ENCODE measurements around the gene DIAPH2. TPM values are rescaled to one million over a fixed set of nuclear protein-coding genes. Genes with fewer than 3 reads are reported as not detected.

Gene DIAPH2
- total RNA-seq, 1 donor from 2014 or later = 20.5 TPM

- POLR2A ChIA-PET = no interaction called here
- H3K27ac Mint-ChIP-seq = no peak overlapping the region
- H3K4me1 Mint-ChIP-seq = peaks cover 14% of the 10 kb centered on the region
- peaks cover 2% of the 10 kb centered on the region for H3K36me3 Mint-ChIP-seq (ENCODE audit: low read depth)
- ATAC-seq (ENCODE audit: low read depth) (no peak), DNase-seq (no peak)
- no peak overlapping the region for H3K4me3 Mint-ChIP-seq
- TF ChIP-seq CTCF (IDR thresholded peaks at IDR 0.05) = no peak
- no peaks in the 10 kb centered on the region for H3K9me3 Mint-ChIP-seq
- no peaks in the 10 kb centered on the region for H3K27me3 Mint-ChIP-seq
- intact Hi-C loops (cut with micrococcal nuclease) = no loop called here
- CTCF ChIA-PET = no interaction called here
These were observed 19.2 kb downstream of the DIAPH2 start for GRCh38 chrX:96703816-96704215.

GRCh38 chrX:96704629-96705028 is 20.0 kb downstream of the DIAPH2 start:
- ChIA-PET POLR2A (no interaction called here), CTCF (no interaction called here)
- peaks cover 14% of the 10 kb centered on the region for H3K4me1 Mint-ChIP-seq
- ATAC-seq (ENCODE audit: low read depth) (no peak), DNase-seq (no peak)
- H3K27me3 Mint-ChIP-seq = no peaks in the 10 kb centered on the region
- no peak overlapping the region for H3K27ac Mint-ChIP-seq
- no peak for TF ChIP-seq CTCF (IDR thresholded peaks at IDR 0.05)
- peaks cover 2% of the 10 kb centered on the region for H3K36me3 Mint-ChIP-seq (ENCODE audit: low read depth)
- H3K4me3 Mint-ChIP-seq = no peak overlapping the region
- intact Hi-C loops (cut with micrococcal nuclease) = no loop called here
- H3K9me3 Mint-ChIP-seq = no peaks in the 10 kb centered on the region

GRCh38 chrX:96705905-96706304 is 21.3 kb downstream of the DIAPH2 start:
- DNase-seq = no peak
- Mint-ChIP-seq H3K4me1 (peaks cover 14% of the 10 kb centered on the region), H3K27ac (no peak overlapping the region), H3K9me3 (no peaks in the 10 kb centered on the region), H3K4me3 (no peak overlapping the region), H3K27me3 (no peaks in the 10 kb centered on the region), H3K36me3 (ENCODE audit: low read depth) (peaks cover 2% of the 10 kb centered on the region)
- no peak for ATAC-seq (ENCODE audit: low read depth)
- ChIA-PET CTCF (no interaction called here), POLR2A (no interaction called here)
- no peak for TF ChIP-seq CTCF (IDR thresholded peaks at IDR 0.05)
- intact Hi-C loops (cut with micrococcal nuclease) = no loop called here

GRCh38 chrX:96707804-96708203 is 23.2 kb downstream of the DIAPH2 start:
- CTCF ChIA-PET = no interaction called here
- POLR2A ChIA-PET = no interaction called here
- peaks cover 29% of the 10 kb centered on the region for H3K4me1 Mint-ChIP-seq
- no peak overlapping the region for H3K4me3 Mint-ChIP-seq
- no peaks in the 10 kb centered on the region for H3K27me3 Mint-ChIP-seq
- ATAC-seq (ENCODE audit: low read depth) (no peak), DNase-seq (no peak)
- no peak overlapping the region for H3K27ac Mint-ChIP-seq
- no peak for TF ChIP-seq CTCF (IDR thresholded peaks at IDR 0.05)
- H3K9me3 Mint-ChIP-seq = no peaks in the 10 kb centered on the region
- intact Hi-C loops (cut with micrococcal nuclease) = no loop called here
- H3K36me3 Mint-ChIP-seq (ENCODE audit: low read depth) = no peaks in the 10 kb centered on the region

DNA sequence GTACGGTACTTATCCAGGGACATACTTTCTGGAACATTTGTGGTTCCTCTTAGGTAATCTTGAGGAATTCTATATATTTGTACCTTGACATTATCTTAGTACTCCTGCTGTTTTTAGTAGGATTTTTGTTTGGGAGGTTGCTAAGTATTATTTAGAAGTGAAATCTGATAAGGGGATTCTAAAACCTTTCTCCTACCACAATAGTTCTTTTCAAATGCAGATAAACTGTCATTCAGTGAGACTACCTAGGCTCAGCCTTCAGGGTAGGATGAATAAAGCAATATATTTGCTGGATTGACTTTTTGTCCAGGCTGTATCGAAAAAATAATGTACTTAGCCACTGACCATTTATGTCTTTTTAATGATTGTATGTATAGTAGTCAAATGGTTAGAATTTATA is 25.4 kb downstream of the DIAPH2 start:
- intact Hi-C loops (cut with micrococcal nuclease) = no loop called here
- ChIA-PET POLR2A (no interaction called here), CTCF (no interaction called here)
- Mint-ChIP-seq H3K36me3 (ENCODE audit: low read depth) (no peaks in the 10 kb centered on the region), H3K27ac (no peak overlapping the region), H3K27me3 (no peaks in the 10 kb centered on the region), H3K4me3 (no peak overlapping the region), H3K9me3 (no peaks in the 10 kb centered on the region), H3K4me1 (peaks cover 36% of the 10 kb centered on the region)
- TF ChIP-seq CTCF (IDR thresholded peaks at IDR 0.05) = no peak
- DNase-seq = no peak
- ATAC-seq (ENCODE audit: low read depth) = no peak

Data from activated B cell treated with CpG ODN at 0.5 μM for 24 hours (primary cell).